GM19023 (cell line): ENCODE results near the gene AOPEP.
A peak's percentile ranks its signal among the peaks of the same experiment; 100 is the strongest.
"Not testable (repeated sequence)": the region's sequence is repeated elsewhere in the genome, so short reads cannot be mapped to it uniquely, and the experiment has no call there.

ENCODE experiments used
- ATAC-seq: cut with Tn5 transposase; IDR thresholded peaks from one replicate; pipeline ENCODE4 v1.9.1; 2021; ENCODE audit warnings: mild to moderate bottlenecking, moderate library complexity; ENCODE audit not compliant: unreplicated experiment

The AOPEP gene

DNA sequence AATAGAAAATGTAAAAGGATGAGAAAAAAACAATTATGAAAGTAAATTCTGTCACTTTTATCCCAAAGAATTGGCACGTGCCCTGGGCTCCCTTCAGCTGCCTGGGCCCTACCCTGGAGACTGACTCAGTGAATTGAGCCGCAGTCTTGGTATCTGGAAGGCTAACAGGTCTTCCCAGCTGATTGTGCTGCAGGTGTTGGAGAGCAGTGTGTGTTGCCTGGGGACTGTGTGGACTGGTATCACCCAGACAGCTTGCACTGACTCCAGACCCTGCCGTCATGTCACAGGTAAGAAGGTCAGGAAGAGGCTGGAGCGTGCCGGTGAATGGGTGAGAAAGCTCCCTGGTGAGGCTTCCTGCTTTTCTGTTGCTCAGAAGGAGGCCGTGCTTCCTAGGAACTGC is 83.3 kb downstream of the AOPEP start:
- no peak for ATAC-seq

DNA sequence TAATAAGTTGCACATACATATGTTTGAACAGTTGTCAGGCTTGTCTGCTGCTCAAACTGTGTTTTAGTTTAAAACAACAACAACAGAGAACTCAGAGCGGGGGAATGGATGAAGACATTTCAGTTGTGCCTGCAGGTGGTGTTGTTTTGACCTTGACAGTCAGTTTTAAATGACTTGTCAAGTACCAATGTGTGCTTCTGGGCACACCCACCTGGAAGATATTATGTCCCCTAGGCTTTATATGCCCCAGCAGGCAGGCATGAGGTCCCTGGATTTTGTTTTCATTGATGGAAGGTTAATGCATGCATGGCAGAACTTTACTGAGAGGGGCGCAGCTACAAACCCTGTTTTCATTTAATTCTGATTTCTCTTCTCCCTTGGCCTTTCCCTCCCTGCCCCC is 84.6 kb downstream of the AOPEP start:
- no peak for ATAC-seq

DNA sequence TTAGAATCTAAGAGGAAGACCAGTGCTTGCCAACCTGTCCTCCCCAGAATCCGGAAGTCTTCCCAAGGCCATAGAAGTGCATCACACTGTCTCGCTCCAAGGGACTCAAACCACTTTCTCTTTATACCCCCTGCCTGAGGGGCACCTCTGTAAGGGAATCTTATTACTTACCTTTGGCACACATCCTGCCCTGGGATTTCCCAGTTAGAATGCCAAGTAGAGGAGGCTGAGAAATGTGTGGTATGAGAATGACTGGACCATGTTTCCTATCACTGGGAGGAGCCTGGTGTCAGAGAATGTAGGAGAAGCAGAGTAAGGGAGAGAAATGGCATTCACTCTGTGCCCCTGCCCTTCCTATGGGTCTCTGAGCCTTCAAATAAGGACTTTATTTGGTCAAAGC is 85.8 kb downstream of the AOPEP start:
- no peak for ATAC-seq

DNA sequence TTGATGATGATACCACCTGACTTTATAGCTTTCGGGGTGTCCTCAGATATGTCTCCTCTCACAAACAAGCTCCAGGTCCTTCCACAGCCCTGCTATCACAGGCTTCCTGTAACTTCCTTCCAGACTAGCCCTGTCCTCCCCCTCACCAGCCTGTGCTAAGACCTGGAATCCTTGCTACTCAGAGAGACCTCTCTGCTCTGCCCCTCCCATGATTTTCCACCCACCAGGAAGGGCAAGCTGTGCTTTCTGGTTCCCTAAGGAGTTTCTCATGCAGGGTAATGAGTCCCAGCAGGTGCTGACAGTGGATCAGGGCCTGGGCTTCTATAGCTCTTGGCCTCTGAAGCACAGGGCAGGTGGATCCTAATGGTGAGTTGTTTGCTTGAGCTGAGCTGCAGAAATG is 86.9 kb downstream of the AOPEP start:
- ATAC-seq, result no peak

DNA sequence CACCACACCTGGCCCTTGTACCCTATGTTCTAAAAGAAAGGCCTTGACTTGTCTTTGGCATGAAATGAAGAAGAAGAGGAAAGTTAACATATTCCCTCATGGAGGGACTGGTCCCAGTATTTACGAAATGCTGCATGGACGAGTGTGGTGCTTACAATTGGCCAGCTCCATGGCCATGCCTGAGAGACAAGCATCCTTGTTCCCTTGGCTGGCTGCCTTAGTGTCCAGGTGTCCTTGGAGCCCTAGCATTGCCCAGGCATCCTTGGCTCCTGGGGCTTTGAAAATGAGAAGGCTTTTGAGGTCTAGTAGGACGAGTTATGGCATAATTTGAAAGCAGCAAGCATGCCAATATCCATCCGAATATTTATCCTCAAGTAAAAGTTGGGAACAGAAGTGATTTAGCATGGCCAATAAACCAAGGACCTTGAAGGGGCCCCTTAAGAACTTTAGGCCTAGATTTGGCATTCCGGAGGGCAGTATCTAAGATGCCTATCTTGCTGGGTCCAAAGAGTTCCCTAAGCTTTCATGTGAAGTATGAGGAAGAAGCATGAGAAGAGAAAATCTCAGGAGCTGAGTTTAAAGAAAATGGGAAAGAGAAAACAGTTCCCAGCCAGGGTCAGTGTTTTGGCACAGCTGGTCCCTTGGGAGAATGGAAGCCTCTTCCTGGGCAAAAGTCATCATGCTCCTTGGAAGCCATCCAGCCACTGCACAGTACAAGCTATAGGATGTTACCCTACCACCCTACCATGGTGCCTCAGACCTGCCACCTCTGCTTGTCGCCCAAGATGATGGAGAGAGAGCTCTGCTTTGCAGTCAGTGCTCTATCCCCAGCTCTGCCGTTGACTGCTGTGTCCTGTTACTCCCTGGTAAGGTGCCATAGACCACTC is 91.0 kb downstream of the AOPEP start:
- no peak for ATAC-seq

DNA sequence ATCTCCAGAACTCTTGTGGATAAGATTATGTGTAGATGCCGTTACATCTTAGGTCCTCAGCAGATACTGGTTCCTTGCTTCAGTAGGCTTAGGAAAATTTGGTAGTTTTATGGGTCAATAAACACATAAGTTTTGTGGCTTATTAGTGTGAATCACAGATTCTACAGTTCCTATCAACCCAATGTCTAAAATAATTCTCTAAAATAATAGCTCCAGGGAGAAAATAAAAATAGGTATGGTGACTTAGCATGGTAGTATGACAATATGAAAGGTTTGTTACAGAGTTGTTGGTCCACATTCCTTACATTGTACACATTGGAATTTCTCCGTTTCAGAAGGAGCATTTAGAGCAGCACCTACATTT is 91.7 kb downstream of the AOPEP start:
- no peak for ATAC-seq

DNA sequence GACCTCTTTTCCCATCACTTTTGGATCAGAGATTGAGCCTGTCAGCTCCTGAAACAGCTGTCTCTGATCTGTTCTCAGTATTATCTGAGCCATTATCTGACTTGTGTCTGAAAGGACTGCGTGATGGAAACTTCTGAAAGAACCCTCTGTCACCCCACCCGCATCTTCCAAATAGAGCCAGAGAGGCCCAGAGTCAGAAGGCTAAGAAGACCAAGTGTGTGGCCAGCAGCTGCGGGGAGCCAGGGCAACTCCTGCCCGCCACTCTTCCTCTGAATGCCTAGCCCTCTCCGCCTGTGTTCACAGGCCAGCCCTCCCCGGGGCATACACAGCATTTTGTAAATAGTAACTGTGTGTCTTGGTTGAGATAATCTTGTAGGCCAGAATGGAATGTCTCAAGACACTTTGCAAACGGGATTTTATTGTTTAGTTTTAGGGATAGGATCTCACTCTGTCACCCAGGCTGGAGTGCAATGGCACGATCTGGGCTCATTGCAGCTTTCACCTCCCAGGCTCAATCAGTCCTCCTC is 92.7 kb downstream of the AOPEP start:
- no peak for ATAC-seq

DNA sequence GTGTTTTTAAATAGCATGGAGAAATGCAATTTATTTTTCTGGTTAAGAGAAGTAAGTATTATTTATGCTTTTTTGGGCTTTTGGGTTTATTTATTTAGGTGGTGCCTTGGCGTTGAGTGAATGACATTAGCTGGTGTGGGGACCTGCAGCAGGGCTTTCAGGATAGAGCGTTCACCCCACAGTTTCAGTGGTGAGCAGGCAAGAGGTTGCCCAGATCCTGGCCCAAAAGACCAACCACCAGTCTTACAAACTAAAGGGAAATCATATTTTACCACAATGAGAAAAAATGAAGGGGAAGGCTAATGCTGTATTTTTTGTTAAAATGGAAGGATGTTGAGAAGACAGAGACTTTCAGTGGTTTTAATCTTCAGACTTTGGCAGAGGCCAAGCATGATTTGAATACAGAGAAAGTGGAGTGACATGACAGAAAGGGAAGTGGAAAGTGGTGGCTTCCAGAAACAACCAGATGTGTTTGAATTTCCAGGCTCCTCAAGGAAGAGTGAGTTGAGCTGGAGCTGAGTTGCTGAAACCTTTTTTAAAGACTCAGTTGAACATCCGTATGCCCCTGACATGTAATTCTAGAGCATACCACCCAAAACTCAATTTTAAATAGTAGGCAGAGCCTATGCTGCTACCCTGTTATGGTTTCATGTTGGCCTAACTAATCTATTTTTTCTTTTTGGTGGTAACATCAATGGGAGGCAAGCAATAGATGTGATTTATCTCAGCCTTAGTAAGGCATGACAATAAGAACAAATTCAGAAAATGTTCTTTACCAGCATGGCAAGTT is 94.8 kb downstream of the AOPEP start:
- peak; percentile 72 for ATAC-seq

DNA sequence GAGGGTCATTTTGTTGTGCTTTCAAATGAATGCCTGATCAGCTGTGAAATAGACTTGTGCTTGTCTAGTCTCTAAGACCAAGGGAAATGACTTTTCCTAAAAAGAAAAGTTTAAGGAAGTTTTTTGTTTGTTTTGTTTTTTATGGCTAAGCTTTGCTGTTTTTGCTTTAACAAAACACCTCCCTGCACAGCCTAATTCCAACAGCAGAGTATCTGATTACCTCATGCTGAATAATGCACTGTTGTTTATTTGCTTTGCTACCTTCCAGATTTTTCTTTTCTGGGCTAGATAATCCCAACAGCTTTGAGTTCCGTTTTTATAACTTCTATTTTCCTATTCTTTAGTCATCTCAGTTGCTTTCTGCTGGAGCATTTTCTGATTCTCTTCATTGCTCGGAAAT is 95.8 kb downstream of the AOPEP start:
- ATAC-seq, result no peak

DNA sequence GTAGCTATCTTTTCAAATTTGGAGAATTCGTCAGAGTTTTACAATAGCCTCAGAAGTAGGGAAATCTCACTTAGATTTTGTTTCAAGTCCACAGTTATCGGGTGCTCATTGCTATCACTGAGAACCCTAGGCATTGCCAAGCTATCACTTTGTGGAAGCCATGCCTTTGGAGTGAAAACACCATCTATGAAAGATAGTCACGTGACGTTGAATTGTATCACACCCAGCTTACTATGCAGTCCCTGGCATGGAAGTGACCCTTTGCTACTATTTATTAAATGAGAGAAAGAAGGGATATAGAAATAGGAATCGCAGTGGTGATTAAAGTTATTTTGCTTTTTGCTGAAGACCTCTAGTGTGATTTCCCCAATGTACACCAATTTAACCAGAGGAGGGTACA is 97.2 kb downstream of the AOPEP start:
- ATAC-seq, result no peak

DNA sequence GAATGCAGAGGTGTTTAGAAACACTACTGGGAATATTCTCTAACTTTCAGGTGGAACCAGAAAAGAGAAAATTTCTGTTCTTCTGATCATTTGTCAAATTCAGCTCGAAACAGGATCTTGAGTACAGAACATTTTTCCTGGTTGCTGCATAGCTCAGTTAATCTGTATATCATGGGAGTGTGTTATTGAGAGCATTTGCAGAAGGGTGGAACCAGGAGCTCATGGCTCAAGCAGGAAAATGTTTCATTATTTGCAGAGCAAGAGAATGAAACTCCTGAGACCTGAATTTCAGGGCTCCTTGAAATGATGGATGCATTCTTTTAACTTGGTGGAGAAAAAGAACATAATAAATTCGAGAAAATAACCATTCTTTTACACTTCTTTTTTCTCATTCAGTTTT is 97.9 kb downstream of the AOPEP start:
- ATAC-seq, result no peak

DNA sequence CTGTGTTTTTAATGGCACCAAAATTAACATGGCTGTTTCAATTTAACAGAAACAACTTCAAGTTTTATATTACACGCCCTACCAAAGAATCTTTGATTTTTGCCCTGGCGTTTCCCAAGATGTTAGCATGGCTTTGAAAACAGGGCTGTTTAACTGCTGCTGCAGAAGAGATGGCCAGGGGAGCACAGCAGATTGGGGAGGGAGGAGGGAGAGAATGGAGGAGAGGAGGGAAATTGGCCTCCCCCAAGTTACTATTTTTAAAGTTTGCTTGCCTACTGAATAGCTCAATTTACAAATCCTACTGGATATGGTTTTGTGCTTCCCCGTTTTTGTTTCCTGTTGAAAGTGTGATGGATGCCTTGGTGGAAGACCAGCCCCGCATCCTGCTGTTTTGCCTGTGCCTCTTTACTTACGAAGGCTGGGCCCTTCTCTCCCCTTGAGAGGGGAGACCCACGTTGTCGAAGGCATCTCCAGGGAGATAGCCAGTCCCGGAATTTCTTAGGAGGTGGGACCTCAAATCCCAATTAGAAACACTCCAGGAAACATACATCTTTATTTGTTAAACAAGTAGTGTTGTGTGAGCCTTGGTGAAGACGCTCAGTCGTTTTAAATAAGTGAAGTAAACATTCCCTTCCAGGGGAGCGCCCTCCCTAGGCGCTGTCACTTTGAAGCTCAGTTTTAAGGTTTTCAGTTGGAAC is 98.6 kb downstream of the AOPEP start:
- ATAC-seq, result no peak

DNA sequence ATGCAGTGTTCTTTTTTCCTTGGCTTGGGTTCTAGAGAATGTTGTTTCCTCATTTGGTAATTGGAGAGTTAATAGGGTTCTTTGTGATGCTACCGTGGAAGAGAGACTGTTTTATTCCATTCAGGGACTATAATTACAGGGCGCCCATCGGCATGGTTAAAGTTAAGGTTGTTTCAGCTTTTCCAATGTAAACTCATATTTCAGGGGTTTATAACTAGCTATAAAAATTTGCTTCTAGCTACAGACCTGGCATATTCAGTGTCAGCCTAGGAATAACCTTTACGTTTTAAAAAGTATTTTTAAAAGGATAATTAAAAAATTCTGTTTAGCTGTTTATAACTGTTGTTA is 99.1 kb downstream of the AOPEP start:
- no peak for ATAC-seq

DNA sequence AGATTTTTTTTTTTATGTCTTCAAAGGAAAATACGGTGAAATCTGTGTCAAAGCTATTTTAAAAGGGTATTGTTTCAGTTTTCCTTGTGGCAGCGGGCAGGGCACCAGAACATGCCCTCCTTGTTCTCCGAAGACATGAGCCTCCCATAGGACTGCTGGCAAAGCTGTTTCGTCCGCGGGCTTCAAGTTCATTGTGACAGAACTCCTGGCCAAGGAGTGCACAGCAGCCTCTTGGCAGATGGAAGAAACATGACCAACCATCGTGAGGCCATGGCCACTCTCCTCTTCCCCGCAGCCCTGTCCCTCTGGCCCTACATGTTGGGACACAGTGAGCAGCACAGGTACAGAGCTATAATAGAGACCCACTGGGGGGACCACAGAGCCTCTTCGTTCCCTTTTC is 99.5 kb downstream of the AOPEP start:
- no peak for ATAC-seq

DNA sequence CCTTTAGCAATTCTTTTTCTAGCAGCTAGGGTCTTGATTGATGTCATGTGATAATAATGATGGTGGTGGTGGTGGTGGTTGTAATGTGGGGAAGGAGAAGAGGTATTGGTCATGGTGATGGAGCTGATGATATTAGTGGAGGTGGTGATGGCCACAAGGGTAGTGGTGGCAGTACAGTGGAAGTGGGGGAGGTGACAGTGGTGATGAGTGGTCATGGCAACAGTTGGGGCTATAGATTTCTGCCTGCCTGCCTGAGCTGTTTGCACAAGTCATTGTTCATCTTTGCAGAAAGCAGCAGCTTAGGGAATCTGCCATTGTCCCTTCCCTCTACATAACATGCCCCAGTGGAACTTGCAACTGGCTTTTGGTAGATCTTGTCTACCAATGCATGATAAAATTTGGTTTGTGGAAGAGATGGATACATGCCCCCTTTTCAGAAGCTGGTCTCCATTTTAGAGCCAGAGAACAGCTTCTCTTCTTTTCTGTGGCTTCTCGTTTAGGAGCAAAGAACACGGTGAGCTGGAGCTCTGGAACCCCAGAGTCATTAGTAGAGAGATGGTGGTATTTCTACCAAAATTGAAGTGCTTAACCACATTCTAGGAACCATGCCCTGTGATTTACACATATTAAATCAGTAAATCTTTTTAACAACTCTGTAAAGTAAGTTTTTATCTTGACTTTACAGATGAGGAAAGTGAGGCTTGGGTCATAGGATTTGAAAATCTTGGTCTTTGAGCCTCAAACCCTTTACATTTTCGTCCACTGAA is 100.3 kb downstream of the AOPEP start:
- no peak for ATAC-seq

DNA sequence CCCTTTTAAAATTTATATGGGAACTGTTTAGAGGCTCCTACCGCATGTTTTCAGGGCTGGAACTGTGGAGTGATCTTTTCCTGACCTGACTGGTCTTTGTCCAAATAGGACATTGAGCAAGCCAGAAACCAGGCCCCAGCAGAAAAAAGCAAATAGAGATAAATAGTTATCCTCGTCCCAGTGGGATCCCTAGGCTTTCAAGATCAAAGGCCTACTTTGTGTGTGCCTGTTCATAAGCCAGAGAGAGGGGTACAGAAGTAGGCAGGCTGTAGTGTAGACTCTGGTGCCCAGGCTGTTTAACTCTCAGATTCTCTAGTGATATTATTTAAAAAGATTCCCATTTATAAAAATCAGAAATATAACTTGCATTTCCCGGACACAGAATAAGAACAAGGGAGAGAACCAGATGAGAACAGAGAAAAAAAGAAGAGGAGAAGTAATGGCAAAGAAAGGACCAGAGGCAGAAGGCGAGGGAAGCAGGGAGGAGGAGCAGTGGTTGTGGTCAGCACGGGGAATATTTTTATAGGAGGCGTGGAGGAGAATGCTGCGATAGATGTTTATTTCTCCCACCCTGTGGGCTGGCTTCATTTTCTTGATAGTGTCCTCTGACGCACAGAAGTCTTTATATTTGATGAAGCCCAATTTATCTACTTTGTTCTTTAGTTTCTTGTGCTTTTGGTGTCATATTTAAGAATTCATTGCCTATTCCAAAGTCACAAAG is 101.2 kb downstream of the AOPEP start:
- ATAC-seq, result no peak

DNA sequence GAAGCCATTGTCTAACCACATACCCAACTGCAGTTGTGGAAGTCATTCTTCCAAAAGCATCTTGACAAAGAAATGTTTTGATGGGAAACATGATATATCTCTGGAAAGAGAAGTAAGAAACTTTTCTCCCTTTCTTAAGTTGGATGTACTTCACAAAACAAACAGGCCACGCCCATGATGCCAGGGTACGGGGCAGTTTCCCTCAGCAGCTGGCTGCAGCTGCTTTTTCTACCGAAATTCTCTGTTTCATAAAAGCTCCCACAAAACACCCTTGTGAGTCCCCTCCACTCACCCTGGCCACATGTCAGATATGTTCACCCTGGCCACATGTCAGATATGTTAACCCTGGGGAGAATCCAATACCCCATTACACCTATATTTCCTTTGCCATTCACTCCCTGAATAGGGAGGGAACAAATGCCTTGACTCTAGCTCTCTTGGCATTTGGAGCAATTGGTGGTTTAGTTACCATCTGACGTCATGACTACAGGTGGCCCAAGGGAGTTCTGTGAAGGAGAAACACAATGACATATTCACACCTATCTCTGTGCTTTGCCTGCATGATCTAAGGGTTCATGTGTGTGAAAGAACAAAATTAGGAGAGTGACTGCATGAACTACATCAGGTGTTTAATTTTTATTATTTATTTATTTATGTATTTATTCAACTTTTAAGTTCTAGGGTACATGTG is 103.0 kb downstream of the AOPEP start:
- ATAC-seq, result no peak

DNA sequence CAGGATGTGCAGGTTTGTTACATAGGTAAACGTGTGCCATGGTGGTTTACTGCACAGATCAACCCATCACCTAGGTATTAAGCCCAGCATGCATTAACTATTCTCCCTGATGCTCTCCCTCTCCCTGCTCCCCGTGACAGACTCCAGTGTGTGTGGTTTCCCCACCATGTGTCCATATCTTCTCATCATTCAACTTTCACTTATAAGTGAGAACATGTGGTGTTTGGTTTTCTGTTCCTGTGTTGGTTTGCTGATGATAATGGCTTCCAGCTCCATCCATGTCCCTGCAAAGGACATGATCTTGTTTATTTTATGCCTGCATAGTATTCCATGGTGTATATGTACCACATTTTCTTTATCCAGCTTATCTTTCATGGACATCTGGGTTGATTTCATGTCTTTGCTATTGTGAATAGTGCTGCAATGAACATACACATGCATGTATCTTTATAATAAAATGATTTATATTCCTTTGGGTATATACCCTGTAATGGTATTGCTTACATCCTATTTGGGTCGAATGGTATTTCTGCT is 103.6 kb downstream of the AOPEP start:
- ATAC-seq, result not testable (repeated sequence)

DNA sequence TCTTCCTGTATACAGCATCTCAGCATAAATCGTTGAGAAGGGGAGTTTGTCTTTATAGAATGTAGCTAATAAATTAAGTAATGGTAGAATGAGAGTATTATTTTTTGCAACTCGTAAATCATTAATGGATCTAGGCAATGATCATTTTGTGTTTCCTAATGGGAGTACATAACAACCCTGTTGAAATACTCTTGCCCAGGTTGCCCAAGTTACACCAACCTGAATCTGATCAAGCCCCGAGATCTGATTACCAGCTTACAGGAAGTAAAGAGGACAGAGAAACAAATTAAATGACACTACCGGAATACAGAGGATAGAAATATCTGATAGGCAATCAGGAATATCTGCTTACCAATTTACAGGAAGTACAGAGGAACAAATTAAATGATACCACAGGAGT is 107.3 kb downstream of the AOPEP start:
- no peak for ATAC-seq
